GM19324 (cell line): ENCODE results near the gene SNAPIN.

Experiments used
- ATAC-seq: cut with Tn5 transposase; IDR thresholded peaks from one replicate; pipeline ENCODE4 v1.9.1; 2021; ENCODE audit warnings: mild to moderate bottlenecking, moderate library complexity; ENCODE audit not compliant: unreplicated experiment, low FRiP score

SNAPIN gene, protein sequence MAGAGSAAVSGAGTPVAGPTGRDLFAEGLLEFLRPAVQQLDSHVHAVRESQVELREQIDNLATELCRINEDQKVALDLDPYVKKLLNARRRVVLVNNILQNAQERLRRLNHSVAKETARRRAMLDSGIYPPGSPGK

GRCh38 chr1:153658400-153659174 lies at the start of gene SNAPIN:
TSS of gene SNAPIN (plus strand) at chr1:153658703. CDS start at chr1:153658744, 41 bp downstream.
- ATAC-seq, result peak; percentile 90

- ATAC-seq, result no peak
Measured at GRCh38 chr1:153608742-153609584, 49.5 kb upstream of the SNAPIN start.

GRCh38 chr1:153609585-153609907 lies 49.0 kb upstream of the SNAPIN start:
- no peak for ATAC-seq

GRCh38 chr1:153610334-153610733 lies 48.2 kb upstream of the SNAPIN start:
- no peak for ATAC-seq

GRCh38 chr1:153610811-153611301 lies 47.6 kb upstream of the SNAPIN start:
- ATAC-seq, result no peak

GRCh38 chr1:153611356-153611755 lies 47.1 kb upstream of the SNAPIN start:
- ATAC-seq, result no peak

- no peak for ATAC-seq
Measured at GRCh38 chr1:153612111-153612754, 46.3 kb upstream of the SNAPIN start.

GRCh38 chr1:153612755-153613331 lies 45.7 kb upstream of the SNAPIN start, which contains the start of gene S100A16:
TSS of gene S100A16 (minus strand) at chr1:153613137. CDS start at chr1:153608151, 4,986 bp downstream.
- ATAC-seq, result no peak

DNA sequence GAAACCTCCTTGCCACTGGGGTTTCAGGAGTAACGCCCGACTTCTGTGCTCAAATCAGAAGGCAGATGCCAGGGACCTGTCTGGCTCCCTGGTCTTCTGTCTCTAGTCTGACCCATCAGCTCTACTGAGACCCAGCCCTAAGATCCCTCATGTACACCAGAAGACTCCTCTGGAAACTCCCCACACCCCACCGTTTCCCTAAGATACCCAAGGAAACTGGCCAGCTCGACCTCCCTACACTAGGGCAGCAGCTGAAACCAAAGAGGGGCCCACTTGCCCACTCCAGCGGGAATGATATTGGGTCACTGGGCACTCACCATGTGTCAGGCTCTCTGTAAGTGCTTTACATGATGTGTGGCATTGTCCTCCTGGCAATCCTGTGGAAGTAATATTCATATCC lies 45.1 kb upstream of the SNAPIN start:
- ATAC-seq, result no peak

- no peak for ATAC-seq
Measured at GRCh38 chr1:153614189-153614900, 44.2 kb upstream of the SNAPIN start.

- no peak for ATAC-seq
Measured at GRCh38 chr1:153614906-153615305, 43.6 kb upstream of the SNAPIN start.

- ATAC-seq, result no peak
Measured at GRCh38 chr1:153615406-153615805, 43.1 kb upstream of the SNAPIN start.

DNA sequence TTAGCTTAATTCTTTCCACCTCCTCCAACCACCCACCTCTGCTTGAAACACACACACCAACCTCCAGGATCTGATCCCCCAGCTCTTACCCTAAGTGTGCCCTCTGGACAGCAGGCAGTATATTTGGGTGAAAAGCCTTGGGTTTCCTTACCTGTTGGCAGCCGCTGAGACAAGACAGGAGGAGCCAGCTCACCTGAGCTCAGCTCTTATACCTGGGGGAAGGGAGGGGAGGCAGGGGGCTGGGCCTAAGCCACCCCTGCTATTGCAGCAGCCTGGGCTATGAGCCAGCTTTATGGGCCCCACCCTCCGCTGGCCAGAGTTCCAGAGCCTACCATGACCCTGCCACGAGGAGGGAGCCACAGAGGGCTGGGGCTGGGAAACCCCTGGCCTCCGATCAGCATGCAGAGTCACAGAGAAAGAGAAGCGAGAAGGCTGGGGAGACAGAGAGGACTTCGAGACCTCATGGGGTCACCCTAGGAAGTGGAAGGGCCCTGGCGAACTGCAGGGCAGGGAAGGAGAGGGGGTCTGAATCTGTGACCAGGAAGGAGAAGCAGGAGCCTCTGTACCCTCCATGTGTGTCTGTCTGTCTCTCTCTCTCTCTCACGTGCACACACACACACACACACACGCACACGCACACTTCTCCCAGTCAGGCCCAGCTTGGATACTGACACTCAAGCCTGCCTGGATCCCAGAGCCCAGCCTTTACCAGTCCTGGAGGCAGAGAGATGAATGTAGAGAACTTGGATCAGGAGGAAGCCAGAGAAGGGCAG lies 42.2 kb upstream of the SNAPIN start, which contains the start of gene S100A14:
Gene S100A14 (minus strand): TSS at position 182 of the 773 bp plus-strand sequence. CDS start 467 bp downstream, outside the sequence.
- ATAC-seq, result no peak

DNA sequence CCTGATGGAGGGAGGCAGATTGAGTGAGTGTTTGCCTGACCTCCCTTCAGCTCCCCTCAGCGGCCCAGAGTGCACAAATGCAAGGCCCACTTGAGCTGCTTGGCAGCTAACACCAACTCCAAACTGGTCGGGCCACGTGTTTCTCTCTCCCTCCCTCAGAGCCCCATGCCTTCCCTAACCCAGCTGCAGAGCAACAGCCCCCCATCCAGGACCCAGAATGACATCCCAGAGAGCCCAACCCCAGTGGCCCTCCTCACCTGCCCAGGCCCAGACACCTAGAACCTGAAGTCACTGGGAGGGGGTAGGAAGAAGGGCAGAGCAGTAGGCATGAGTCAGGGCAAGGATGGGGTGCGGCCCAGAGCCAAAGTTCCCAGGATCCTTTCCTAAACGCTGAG lies 41.6 kb upstream of the SNAPIN start:
- no peak for ATAC-seq

GRCh38 chr1:153617663-153618062 lies 40.8 kb upstream of the SNAPIN start:
- peak; percentile 68 for ATAC-seq

DNA sequence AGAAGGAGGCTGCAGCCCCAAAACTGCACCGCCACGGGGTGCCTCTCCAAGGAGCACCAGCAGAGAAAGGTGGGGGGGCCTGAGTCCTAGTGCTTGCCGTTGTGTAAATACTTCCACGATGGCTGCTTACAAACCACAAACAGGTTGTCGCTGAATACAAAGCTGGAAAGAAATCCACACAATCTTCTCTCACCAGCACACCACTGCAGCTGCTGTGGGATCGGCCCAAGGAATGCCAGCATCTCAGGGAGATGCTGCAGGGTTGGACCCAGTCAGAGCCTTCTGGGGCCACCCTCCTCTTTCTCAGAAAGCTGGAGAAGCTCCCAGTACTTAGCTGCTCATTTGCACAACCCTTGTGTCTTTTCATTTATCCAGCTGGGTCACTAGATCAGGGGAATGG lies 39.3 kb upstream of the SNAPIN start:
- ATAC-seq, result no peak

DNA sequence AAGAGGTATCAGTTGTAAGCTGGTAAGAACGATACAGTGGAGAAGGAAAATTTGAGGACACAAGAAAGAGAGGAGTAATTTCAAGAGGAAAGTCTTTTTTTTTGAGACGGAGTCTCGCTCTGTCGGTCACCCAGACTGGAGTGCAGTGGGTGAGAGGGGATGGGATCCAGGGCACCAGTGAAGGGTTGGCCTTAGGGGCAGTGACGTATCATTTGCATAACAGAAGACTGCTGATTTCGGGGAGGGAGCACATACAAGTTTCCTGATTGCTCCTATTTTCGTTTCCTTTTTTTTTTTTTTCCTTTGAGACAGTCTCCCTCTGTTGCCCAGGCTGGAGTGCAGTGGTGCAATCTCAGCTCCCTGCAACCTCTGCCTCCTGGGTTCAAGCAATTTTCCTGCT lies 35.4 kb upstream of the SNAPIN start:
- no peak for ATAC-seq

GRCh38 chr1:153624965-153625611 lies 33.4 kb upstream of the SNAPIN start:
- ATAC-seq, result no peak
